Measurements from ENCODE around the gene ARHGEF4.
"Not testable (repeated sequence)": the region's sequence is repeated elsewhere in the genome, so short reads cannot be mapped to it uniquely, and the experiment has no call there.

The ARHGEF4 gene

GRCh38 chr2:130986890-130987493 lies 150.3 kb downstream of the ARHGEF4 start:
- no peak for DNase-seq

GRCh38 chr2:130987519-130988425 lies 151.1 kb downstream of the ARHGEF4 start:
- DNase-seq: no peak

DNA sequence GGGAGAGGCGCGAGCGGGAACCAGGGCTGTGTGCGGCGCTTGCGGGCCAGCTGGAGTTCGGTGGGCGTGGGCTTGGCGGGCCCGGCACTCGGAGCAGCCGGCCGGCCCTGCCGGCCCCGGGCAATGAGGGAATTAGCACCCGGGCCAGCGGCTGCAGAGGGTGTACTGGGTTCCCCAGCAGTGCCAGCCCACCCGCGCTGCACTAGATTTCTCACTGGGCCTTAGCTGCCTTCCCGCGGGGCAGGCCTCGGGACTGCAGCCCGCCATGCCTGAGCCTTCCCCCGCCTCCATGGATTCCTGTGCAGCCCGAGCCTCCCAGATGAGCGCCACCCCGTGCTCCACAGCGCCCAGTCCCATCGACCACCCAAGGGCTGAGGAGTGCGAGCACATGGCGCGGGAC lies 154.7 kb downstream of the ARHGEF4 start:
- not testable (repeated sequence) for DNase-seq

GRCh38 chr2:130992003-130992402 lies 155.3 kb downstream of the ARHGEF4 start:
- DNase-seq: not testable (repeated sequence)

DNA sequence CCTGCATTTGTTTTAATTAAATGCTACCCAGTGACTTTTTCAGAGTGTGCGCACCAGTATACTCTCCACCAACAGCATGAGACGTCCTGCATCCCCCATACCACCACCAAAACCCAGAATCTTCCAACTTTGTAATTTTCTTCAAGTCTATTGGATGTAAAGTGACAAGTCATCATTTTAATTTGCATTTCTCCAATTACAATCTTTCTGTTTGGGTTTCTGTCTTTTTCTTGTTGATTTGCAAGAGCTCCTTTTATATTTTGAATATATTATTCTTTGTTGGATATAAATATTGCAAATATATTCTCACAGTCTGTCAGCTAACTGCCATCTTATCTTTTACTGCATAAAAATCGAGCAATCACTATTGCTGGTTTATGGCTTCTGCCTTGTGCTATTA lies 160.0 kb downstream of the ARHGEF4 start:
- DNase-seq: no peak

DNA sequence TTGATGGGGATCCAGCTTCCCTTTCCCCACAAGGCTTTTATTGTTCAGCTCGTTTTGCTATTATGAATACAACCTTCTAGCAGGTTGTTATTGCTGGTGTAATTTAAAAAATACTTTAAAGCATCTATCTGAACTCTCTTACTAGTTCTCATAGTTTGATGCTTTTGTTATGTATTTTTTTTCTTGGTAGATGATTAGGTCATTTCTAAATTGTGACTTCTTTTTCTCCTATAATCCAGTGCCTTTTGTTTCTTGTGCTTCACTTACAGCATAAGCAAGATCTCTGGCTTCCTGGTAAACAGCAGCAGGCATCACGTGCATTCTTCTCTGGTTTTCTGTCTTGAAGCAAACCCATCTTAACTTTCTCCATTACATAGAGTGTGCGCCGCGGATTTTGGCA lies 160.5 kb downstream of the ARHGEF4 start:
- DNase-seq: no peak

GRCh38 chr2:130998561-130998960 lies 161.8 kb downstream of the ARHGEF4 start:
- DNase-seq: no peak

GRCh38 chr2:131004446-131005209 lies 167.9 kb downstream of the ARHGEF4 start:
- no peak for DNase-seq

GRCh38 chr2:131005216-131005935 lies 168.7 kb downstream of the ARHGEF4 start:
- no peak for DNase-seq

DNA sequence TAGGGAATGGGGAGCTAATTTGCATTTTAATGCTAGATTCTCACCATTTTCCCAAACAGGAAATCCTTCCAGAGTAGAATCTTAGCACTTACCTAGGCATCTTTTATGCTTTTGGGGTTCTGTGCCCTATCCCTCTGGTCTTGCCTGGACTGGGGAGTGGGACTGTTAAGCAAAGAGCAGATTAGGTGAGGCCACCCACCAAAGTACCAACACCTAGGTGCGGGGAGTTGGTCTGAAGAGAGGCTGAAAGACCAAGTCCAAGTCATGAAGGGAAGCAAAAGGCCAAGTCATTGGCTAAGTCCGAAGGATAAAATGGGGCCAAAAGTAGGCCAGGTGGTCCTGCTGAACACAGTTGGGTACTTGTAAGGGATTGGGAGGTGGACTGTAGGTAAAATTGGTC lies 169.8 kb downstream of the ARHGEF4 start:
- no peak for DNase-seq

DNA sequence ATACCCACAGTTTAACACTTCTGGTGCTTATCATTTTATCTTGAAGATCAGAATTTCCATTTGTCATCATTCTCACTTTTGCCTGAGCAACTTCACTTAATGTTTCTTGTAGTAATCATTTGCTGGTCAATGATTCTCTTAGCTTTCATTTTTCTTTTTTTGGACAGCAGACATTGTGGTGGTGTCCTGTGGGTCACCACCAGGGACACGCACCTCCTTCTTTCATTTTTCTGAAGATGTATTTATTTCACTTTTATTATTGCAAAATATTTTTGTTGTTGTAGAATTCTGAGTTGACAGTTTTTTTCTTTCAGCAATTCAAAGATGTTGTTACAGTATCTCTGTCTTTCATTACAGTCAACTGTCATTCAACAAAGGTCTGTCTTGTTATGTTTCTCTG lies 172.3 kb downstream of the ARHGEF4 start:
- no peak for DNase-seq

DNA sequence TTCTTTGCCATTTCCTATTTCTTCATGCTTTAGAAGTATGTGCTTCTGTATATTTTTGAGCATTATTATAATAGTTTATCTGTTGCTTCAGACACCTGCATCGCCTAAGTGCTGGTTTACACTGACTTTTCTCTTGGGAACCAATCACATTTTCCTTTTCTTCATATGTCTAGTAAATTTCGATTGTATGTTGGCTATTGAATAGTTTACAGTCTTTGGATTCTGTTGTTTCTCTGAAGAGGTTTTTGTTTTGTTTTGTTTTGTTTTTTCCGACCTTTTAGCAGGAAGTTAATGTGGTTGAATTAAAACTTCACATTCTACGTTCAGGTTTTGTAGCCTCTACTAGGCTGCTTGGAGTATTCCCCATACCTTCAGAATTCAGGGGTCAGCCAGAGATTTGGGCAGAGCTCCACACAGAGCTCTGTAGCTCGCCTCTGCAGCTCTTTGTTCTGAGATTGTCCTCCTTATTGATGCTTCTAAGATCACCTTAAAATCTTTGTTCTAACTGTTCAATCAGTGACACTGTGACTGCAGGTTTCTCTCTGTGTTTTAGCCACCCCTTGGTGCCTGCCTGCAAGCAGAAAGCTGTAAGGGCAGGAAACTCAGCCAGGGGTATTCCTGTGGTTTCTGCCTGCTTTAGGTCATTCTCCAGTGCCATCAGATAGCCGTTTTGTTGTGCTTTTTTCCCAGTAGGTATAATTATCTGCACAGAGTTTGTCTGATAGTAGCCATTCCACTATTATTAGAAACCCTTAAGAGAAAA lies 173.2 kb downstream of the ARHGEF4 start:
- no peak for DNase-seq

DNA sequence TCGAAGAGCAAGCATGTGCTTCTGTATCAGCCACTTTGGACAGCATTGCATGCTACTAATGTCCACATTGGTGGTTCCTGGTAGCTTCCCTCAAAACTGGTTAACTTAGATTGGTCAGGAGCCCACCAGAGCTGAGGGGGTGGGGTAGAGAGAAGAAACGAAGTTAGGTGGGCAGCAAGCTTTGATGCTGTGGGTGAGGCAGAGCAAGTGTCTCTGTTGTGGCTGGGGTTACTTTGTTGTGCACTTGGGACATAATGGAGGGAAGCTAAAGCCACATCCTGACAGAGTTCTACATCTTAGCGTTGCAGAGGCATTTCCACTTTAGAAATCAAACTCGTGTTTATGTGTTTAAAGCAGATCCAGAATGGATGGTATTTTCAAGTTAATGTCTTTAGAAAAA lies 173.9 kb downstream of the ARHGEF4 start:
- no peak for DNase-seq

GRCh38 chr2:131011486-131011885 lies 174.8 kb downstream of the ARHGEF4 start:
- DNase-seq: no peak

DNA sequence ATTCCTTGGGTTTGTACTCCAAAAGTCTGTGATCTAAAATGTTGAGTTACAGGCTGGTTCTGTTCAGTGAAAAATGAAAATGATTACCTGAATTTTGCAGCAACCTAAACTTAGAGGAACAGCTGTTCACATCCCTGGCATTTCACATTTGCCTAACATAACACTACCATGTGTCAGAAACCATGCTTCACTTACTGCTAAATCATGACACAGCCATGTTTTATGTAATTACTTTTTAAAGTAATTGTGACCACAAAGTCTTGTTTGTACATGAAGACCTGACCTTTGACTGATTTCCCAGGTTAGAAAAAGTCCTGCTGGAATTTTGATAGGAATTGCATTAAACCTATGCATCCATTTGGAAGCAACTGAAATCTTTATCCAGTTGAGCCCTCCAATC lies 177.4 kb downstream of the ARHGEF4 start:
- no peak for DNase-seq

- DNase-seq: no peak
These were observed 179.1 kb downstream of the ARHGEF4 start for GRCh38 chr2:131015764-131016163.

GRCh38 chr2:131016826-131017741 lies 180.4 kb downstream of the ARHGEF4 start:
- no peak for DNase-seq

DNA sequence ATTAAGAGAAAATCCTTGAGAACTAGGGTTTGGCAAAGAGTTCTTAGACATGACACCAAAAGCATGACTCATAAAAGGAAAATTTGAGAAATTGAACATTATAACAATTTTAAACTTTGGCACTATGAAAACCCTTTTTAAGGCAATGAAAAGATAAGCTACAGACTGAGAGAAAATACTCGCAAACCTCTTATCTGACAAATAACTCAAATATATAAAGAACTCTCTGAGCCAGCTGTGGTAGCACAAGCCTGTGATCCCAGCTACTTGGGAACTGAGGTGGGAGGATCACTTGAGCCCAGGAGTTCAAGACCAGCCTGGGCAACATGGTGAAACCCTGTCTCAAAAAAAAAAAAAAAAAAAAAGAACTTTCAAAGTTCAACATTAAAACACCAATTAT lies 186.0 kb downstream of the ARHGEF4 start:
- DNase-seq: no peak

DNA sequence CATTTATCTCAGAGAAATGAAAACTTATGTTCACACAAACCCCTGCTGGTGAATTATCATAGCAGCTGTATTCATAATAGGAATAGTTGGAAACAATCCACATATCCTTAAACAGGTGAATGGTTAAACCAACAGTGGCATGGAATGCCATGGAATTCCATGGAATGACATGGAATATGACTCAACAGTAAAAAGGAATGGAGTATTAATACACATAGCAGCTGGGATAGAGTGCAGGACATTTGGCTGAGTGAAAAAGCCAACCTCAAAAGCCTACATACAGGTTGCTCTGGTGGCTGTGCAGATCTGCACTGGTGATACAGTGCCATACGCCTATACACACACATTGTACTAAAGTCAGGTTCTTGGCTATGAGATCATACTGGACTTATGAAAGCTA lies 187.0 kb downstream of the ARHGEF4 start:
- DNase-seq: no peak

DNA sequence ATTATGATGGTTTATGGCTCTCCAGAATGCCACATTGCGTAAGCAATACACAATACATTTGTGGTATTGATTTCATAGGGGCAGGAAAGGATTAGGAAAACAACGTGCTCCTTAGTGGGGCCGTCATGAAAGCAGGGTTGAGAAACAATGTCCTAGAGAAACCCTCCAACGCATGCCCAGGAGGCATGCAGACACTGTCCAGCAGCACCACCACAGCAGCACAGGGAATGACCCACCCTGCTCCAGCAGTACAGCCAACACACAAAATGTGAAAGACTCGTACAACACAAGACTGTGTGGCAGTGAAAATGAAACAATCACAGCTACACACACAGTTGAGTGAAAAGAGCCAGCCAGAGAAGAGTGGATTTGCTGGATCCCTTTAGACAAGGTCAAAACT lies 190.2 kb downstream of the ARHGEF4 start:
- DNase-seq: no peak
